ENCODE results near the gene SPIRE1.

Gene SPIRE1

DNA sequence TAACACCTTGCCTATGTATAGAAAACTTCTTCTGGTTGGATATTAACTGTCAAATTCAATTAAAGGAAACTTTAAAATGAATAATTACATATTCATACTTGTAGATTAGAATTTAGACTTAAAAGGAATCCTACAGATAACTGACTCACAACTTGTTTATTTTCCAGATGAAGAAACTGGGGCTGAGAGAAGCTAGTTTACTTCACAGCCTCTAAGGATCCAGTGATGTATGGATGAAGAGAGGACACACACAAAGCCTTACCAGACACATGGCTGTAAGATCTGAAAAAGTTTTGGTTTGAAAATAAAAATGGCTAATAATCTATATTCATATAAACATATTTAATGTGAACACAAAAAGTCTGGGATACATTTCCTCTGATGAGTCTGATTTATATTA is 177.9 kb downstream of the SPIRE1 start:
- DNase-seq, result no peak

DNA sequence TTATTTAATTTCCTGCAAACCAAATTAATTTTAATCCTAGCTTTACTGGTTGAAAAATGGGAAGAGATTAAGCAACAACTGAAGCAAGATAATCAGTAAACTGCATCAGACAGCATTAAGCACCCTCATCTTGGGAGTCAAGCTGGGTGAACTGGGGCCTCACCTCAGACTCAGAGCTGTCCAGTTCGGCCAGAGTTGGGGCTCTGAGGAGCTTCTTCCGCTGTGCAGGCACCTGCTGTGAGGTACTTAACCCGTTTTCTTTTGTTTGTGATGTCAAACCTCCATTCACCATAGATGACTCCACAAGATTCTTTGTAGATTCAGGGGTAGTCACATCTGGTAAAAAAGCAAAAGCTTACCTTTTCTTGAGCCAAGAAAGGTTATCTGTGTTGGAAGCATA is 178.4 kb downstream of the SPIRE1 start:
- no peak for DNase-seq

DNA sequence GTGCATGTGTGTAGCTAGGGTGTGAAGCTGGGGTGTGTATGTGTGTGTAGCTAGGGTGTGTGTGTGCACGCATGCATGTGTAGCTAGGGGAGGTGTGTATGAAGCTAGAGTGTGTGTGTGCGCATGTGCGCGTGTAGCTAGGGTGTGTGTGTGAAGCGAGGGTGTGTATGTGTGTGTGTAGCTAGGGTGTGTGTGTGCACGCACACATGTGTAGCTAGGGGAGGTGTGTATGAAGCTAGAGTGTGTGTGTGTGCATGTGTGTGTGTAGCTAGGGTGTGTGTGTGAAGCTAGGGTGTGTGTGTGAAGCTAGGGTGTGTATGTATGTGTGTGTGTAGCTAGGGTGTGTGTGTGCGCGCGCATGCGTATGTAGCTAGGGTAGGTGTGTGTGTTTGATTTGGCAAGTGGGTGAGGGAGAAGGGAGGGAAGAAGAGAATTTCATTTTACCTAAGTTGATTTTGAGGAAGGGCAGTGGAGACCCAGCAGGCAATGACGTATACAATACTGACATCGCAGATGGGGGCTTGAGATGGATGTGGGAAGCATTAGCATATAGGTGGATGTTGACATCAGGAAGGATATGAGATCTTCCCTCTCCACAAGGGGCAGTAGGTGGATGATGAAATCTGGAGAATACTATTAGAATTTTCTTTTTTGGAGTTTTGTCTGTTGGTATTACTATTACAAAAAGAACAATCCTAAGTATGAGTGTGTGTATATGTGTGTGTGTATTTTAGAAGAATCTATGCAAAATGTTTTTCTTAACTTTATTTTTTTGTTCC is 179.4 kb downstream of the SPIRE1 start:
- DNase-seq, result no peak

DNA sequence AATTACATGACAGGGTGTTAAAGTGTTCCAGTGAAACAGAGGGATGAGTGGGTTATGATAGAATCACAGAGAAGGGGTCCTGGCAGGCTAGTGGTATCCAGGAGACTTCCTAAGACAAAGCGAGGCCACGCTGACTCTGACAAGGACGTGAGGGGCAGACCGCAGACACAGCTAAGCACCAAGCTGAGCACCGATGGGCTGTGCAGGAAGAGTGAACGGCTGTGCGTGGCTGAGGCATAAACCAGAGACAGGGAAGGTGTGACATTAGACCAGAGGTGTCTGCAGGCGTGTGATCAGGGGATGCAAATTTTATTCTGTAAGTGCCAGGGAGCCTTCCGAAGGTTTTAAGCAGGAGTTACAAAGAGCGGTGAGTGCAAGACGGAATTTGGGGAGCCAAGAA is 180.3 kb downstream of the SPIRE1 start:
- DNase-seq, result no peak

DNA sequence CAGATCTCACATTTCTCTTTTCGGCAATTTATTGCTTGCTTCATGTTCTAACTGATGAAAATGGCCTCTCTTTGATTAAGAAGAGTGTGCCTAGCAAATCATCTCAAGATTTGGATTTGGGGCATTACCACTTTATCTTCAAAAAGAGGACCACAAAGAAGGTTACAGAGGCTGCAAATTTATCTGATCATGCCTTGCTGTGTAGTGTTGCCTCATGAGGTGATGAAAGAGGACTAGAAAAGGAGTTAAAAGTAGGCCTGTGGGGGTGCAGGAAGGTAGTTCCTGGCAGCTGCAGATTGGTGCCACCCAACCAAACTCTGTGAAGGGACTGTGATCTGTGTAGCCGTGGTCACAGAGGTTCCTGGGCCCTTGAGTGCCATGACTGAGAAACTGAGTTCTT is 181.0 kb downstream of the SPIRE1 start:
- DNase-seq, result no peak

DNA sequence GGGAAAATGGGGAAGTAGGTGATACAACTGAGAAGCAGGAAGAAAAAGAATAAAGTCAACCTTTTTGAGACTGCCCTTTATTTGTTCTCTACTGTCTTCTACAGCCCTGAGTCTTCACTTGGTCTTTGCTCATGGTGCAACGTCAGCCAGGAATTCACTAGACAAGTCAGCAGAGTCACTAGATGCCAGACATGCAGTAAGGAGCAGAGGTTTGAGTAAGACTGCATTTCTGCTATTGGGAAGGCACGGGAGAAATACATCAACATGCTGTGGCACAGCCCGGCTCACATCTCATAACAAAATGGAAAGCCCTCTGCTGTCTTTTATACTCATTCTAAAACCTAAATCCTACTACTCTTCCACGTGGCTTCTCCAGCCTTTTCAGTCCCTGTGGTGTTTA is 183.0 kb downstream of the SPIRE1 start:
- no peak for DNase-seq

DNA sequence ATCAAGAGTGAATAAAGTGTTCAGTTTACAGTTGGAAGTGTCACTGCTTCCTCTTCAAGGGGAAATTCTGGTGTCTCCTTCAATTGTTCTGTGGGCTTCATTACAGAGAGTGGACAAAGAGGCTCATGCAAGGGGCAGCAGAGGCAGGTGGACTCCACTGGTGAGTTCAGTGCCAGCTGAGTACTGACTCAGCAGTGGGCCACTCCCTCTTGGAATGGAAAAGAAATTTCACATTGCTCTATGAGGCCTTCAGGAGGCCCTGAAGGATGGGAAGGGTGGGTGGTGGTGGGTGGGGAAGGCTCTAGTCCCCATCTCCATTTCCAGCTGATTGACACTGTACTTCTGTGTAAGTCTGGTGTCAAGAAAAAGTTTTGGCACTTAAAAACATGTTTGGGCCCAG is 183.8 kb downstream of the SPIRE1 start:
- no peak for DNase-seq

DNA sequence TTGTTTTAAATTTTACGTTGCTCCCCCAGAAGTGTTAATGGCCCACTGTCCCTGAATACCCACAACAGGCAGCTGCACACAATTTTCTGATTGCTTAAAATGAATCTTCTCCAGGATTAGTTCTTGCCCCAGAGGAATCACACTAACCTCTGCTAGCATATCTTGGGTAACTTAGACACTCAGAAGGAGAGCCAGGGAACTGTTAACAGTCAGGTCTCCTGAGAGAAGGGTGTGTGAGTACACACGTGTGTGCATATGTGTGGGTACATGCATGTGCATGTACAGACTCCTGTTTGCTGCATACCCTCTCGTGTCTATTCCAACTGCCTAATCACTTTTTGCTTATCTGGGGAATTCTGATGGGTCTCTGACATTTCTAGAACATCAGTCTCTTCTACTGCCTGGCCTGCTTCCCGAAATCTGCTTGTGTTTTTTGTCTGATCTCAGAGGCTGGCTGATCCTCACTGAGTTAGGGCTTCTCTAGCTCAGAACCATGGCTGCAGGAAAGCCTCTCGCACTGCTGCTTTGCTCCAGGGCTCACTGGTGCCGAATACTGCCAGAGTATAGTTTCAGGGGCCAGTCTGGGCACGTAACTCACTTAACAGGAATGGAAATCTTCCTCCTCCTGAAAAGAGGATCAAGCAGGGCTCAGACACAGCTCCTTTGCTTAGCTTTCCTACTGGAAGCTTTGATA is 187.4 kb downstream of the SPIRE1 start:
- DNase-seq, result no peak

DNA sequence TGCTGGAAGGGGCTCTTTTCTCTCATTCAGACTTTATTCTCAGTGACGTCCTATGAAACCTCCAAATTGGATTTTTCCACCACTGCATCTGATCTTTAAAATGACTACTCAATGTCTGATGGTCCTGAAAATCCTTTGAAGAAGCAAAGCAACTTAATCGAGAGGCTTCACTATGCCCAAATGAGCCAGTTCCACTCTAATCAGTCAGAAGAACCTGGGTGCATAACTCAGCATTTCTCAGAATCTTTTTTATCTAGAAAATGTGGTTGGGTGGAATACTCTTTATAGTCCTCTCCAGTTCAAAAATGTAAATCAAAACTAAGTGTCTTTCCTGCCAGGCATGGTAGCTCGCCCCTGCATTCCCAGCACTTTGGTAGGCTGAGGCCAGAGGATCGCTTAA is 189.5 kb downstream of the SPIRE1 start:
- DNase-seq, result no peak

DNA sequence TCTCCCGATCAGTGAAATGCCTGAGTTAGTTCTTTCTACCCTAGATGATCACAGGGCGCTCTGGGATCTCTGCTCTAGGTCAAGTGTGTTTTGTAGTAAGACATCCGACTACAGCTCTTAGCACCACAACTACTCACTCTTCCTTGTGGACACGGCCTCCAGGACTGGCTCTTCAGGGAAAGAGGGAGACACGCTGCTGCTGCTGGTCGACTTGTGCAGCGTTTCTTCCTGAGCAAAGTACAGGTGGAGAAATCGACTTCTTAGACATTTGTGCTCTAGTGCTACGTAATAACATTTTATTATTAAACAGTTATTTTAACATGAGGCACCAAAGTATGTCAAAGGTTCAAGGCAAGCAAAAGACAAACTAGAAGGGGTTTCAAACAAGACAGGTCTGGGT is 193.2 kb downstream of the SPIRE1 start:
- DNase-seq, result no peak

DNA sequence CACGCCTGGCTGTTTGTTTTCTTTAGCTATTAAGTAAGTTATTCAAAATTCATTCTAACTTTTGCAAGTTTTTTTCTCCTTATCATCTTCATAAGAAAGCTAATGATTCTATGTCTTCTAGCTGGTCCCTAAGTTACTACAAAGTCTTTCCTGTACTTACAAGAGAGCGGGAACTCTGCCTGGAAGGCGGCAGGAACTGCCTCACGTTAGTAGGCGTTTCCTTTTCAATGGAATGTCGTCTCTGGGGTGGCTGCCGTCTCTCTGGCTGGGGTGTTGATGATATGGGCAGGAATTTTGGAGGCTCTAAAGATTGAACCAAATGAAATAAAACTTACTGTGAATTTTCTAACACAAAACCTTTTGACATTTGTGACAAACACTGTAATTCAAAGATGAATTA is 194.7 kb downstream of the SPIRE1 start:
- DNase-seq, result no peak

DNA sequence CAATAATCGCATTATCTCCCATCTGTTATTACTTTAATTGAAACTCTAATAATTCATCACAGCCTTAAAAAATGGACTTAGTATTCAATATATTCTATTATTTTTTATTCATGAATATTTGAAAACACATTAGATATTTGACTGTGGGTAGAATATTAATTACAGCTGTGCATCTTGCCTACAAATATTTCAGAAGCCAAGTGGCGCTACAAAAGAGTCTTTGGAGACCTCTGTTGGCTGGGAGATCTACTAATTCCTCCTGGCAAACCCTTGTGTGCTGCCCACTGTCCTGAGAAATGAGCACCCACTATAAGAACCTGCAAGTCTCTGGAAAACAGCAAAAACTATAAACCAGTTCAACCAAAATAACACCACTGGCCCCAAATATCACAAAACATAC is 195.7 kb downstream of the SPIRE1 start:
- no peak for DNase-seq

DNA sequence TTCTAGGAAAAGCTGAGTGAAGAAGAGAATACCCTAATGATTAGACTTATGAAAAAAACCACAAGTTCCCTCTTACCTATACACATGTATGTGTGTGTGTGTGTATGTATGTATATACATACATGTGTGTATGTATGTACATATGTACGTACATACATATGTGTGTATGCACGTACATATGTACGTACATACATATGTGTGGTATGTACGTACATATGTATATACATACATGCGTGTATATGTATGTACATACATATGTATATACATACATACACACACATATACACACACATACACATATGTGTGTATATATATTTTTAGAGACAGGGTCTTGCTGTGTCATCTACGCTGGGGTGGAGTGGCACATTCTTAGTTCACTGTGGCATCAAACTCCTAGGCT is 196.6 kb downstream of the SPIRE1 start:
- no peak for DNase-seq

DNA sequence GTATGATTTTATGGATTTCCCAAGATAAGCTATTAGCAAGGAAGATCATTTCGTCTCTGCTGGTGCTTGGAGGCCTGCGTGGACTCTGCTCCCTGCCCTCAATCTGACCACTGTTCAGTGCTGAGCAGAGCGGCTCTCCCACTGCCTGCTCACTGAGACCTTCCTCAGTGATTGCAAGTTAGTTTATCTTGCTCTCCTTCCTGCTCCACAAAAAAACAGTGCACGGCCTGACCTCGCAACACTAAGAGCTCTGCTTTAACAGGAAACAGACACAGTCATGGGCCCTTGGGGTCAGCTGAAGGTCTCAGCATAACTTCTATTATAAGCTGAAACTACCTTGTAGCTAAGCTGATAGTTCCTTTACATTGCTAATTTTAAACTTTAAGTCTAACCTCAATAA is 197.0 kb downstream of the SPIRE1 start:
- DNase-seq, result no peak

DNA sequence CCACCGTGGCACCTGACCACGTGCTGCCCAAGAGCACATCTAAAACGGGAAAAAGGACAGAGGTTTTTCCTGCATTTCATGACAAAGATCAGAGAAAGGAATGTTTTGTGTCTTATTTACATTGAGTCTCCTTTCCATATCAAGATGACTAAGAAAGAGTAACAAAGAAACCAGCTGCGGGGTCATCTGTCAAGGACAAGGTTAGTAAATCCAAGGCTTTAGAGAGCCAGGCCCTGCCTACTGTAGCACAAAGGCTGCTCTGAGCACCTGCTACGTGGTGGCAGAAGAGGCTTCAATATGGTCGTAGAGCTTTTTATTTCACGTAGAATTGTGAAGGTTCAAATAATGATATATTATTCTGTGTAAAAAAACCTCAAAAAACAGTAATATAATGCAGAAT is 199.1 kb downstream of the SPIRE1 start:
- no peak for DNase-seq

DNA sequence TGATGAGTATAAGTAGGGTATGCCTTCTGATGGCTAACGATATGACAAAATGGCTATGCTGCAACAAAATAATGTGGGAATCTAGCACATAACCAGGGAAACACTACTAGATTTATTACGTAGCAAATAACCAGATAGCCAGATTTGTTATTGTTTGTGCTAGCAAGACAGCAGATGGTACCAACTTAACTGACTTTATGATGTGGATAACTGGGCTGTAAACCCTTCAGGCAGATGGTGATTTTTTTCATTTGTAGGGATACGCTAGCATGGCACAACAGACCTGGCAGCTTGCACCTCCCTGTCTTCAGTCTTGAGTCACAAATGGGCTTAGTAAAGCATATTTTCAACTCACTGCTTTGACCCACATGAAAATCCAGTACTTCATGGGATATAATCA is 201.5 kb downstream of the SPIRE1 start:
- DNase-seq, result no peak

DNA sequence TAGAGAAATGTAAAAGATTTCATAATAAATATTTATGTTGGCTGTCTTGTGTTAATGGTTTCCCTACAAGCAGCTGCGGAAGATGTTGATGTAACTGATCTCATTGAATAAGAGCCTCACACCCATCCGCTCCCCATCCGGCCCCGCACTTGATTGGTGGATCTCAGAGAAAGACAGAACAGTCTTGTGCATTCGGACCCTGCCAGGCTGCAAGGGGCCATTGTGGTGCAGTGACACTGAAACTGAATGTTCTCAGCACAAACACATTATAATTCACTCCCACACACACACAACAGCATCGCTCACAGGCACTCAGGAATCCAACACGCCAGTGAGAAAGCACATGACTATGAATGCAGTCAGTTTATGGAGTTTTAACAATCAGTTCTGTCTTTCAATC is 202.4 kb downstream of the SPIRE1 start:
- no peak for DNase-seq

DNA sequence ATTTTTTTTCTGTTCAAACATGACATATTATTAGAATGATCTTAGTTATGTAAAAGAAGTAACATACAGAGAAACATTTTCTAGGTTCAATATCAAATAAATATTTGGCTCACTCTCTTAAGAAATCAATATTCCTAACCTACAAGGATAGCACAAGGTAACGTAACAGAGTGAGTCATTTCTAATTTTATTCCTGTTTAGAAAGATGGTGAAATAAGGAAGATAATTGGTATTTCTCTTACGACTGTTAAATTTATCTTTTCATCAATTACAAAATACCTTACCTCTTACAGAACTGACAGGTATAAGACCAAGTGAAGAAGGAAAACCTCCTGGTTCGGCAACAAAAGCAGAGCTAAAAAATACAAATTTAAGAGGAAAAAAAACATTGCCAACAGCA is 205.1 kb downstream of the SPIRE1 start:
- DNase-seq, result no peak

DNA sequence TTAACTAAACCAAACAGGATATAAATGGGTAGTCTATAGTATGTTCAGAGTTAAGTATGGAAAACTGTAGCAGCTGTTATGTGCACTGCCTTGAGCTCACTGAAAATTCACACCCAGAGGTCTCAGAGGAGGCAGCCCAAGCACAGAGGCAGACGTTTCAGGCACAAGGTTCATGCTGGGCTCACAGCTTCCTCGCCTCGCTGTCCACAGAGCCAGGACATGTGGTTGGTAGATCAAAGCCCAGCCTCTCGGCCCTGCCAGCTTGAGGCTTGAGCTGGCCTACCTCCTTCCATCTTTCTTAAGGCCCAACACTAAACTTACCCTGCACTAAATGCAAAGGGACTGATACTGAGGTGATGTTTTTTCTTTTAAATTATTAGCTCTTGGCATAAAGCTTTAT is 206.5 kb downstream of the SPIRE1 start:
- no peak for DNase-seq

DNA sequence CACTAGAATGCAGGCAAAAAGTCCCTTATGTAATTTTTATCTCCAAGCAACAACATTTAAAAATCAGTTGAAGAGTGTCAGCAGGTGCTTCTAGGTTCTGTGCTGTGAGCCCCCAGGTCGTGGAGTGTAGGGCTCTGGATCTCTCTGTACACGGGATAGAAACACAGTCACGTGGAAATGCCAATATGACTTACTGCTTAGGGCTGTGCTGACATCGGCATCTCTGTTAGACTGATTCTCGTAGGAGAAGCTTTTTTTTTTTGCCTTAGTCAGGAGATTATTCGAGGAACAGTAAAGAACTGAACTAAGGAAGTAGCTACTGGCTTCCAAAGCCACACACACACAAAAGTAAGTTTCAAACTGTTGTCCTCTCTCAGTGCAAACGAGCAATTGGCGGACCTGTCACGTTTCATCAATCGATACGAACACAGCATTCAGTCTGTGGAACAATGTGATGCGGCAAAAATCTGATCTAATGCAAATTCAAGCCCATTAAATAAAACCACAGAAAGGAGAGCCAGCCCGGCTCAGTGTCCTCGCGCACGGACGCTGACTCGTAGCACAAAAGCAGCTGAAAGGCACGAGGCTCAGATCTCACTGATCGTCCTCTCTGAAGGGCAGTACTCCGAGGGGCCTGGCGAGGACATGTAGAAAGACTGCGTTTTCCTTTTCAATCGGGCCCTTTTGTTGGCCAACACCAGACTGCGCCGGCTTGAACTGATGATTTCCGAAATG is 208.7 kb downstream of the SPIRE1 start:
- DNase-seq, result no peak

DNA sequence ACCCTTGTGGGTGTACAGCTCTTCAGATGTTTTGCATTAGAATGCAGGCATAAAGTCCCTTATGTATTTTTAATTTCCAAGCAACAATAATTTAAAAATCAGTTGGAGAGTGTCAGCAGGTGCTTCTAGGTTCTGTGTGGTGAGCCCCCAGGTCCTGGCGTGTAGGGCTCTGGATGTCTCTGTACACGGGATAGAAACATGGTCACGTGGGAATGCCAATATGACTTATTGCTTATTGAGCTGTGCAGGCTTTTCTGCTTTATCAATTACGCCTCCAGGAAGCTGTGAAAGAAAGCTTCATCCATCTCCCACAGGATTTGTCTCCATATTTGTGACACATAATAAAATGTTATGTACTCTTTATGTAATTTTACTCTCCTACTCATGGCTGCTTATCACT is 212.4 kb downstream of the SPIRE1 start:
- no peak for DNase-seq

DNA sequence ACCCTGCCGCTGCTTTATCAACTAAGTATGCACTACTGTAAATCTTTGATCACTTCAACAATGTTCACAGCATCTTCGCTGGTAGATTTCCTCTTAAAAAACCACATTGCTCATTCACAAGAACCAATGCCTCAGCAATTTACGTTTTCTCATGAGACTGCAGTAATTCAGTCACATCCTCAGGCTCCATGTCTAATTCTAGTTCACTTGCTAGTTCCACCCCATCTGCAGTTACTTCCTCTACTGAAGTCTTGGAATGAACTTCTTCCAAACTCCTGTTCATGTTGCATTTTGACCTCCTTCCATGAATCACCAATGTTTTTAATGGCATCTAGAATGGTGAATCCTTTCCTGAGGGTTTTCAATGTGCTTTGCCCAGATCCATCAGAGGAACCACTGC is 214.4 kb downstream of the SPIRE1 start:
- no peak for DNase-seq

DNA sequence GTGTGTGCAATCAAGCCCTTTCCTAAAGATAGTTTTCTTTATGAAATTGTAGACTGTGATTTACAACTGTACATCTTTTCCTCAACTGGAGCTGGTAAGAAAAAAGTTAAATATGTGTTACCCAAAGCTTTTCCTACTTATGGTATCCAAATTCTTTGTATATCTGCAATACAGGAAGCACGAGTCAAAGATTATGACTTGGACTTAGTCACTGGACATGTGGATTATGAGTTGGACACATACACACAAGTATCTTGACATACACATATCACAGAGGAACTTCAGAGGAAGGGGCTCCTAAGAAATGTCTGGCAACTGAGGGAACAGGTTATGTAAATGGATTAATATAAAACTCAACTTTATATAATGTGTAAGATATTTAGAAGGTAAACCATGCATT is 215.0 kb downstream of the SPIRE1 start:
- DNase-seq, result no peak

DNA sequence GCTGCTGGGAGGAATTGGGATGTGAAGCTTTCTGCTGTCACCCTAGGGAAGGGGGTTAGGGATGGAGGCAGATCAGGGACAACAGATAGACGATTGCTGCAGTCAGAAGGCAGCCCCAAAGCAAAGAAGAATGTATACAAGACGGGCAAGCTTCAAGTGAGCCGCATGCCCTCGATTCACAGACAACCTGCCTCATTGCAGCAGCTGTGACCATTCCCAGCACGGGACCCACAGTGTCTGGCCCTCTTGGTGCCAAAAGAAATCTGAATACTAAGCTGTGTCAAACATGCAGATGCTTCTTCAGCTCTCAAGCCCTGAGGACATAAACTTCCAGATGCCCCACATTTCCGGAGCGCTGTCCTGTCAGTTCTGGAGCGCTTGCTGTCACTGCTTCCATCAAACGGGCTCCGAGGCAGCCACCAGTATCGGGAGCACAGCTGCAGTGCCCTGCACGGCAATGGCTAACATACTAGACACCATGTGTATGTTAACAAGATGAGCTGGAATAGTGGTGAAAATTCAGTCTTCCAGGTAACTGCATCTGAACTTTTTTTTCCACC is 216.4 kb downstream of the SPIRE1 start:
- DNase-seq, result no peak
